ENCODE measurements around the gene RAB11B. TPM values are rescaled to one million over a fixed set of nuclear protein-coding genes. Genes with fewer than 3 reads are reported as not detected.
A peak's percentile ranks its signal among the peaks of the same experiment; 100 is the strongest.

The RAB11B gene
- total RNA-seq, 4 donors from 2014 or later, result 91.2 to 137 (median 113) TPM

DNA sequence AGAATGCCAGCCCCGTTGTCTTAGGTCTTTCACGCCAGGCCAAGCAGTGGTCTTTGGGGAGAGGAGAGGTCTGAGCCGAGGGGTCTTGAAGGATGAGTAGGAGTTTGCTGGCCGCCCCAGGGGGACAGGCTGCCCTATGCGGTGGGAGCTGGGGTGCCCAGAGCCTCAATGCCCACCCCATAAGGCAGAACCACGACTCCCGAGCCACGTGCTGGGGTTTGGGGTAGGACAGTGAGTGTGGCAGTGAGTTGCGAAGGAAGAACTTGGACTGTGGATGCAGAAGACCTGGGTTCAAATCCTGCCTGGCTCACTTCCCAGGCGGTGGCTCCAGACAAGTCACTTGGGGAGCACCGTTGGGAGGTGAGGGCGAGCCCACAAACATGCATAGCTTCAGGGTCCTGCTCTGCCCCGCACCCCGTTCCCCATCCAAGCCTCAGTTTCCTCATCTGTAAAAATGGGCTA lies 5.5 kb downstream of the RAB11B start:
- no peak for DNase-seq
- intact Hi-C loops (cut with DNase I), result loop anchor here (5.0 kb wide), 1 partner anchor 38 kb away; no protein-coding TSS in a partner anchor
- Histone ChIP-seq H3K36me3 (peaks cover 0 to 10% of the 10 kb centered on the region in 2 donors), H3K9me3 (no peaks in the 10 kb centered on the region), H3K27ac (peak overlapping the region; percentile 97 to 100 (median 100)), H3K27me3 (no peaks in the 10 kb centered on the region), H3K4me1 (peaks cover 87 to 93% of the 10 kb centered on the region in 2 donors), H3K4me3 (replicated peaks in 1 of 3) (no peak overlapping the region)
- 88 to 99% methylated on average over 12 to 13 of the region's 14 CpGs for WGBS, 2 donors
- no peak for TF ChIP-seq POLR2A (IDR thresholded peaks at IDR 0.05)
- TF ChIP-seq, protein P1, sequence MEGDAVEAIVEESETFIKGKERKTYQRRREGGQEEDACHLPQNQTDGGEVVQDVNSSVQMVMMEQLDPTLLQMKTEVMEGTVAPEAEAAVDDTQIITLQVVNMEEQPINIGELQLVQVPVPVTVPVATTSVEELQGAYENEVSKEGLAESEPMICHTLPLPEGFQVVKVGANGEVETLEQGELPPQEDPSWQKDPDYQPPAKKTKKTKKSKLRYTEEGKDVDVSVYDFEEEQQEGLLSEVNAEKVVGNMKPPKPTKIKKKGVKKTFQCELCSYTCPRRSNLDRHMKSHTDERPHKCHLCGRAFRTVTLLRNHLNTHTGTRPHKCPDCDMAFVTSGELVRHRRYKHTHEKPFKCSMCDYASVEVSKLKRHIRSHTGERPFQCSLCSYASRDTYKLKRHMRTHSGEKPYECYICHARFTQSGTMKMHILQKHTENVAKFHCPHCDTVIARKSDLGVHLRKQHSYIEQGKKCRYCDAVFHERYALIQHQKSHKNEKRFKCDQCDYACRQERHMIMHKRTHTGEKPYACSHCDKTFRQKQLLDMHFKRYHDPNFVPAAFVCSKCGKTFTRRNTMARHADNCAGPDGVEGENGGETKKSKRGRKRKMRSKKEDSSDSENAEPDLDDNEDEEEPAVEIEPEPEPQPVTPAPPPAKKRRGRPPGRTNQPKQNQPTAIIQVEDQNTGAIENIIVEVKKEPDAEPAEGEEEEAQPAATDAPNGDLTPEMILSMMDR (IDR thresholded peaks at IDR 0.05), result no peak

DNA sequence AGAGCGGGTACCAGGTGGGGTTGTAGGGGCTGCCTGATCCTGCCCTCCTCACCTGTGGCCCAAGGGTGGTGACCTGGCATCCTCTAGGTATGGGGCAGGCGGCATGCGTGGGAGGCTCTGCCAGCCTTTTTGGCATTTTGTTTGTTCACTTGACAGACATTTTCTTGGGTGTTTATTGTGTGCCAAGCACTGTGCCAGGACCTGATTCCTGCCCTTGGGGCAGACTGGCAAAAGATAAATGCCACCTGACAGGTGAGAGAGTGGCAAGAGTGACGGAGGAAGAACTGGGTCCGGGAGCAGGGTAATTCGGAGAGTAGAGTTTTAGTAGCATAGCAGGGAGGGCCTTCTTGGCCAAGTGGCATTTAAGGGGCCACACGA lies 6.0 kb downstream of the RAB11B start:
- H3K4me1 ChIP-seq, result peaks cover 83 to 89% of the 10 kb centered on the region in 2 donors
- intact Hi-C loops (cut with DNase I), result loop anchor here (5.0 kb wide), 1 partner anchor 39 kb away; no protein-coding TSS in a partner anchor
- no peak for DNase-seq
- no peaks in the 10 kb centered on the region for H3K27me3 ChIP-seq
- H3K4me3 ChIP-seq (replicated peaks in 1 of 3), result no peak overlapping the region
- peaks cover 0 to 10% of the 10 kb centered on the region in 2 donors for H3K36me3 ChIP-seq
- H3K9me3 ChIP-seq, result no peaks in the 10 kb centered on the region
- TF ChIP-seq POLR2A (IDR thresholded peaks at IDR 0.05), result no peak
- TF ChIP-seq, protein P1 (IDR thresholded peaks at IDR 0.05), result no peak
- 73 to 75% methylated on average over 7 of the region's 7 CpGs for WGBS, 2 donors
- peak overlapping the region; percentile 97 to 100 (median 100) for H3K27ac ChIP-seq

DNA sequence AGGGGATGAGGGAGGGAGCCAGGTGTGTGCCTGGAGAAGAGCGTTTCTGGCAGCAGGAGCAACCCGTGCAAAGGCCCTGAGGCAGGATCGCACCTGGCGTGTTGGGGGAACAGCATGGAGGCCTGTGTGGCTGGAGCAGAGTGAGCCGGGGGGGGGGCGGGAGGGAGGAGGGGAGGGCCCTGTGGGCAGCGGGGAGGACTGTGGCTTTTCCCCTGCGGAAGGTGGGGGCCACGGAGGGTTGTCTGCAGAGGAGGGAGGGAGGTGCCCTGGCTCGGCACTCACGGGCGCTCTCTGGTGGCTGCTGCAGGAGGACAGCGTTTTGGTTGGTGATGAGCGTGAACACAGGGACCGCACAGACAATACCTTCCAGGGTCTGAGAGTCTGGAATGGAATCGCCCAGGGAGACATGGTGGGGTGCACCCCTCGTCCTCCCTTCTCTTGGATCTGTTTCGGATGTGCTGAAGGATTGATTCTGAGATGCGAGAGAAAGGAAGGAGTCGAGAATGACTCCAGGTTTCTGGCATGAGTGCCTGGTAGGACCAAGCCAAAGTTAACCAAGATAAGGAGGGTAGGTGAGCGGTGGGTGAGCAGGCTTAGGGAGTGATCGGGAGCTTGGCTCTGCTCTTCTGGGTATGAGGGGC lies 6.5 kb downstream of the RAB11B start:
- 53 to 61% methylated on average over 19 to 20 of the region's 22 CpGs for WGBS, 2 donors
- Histone ChIP-seq H3K27ac (peak overlapping the region; percentile 97 to 100 (median 100)), H3K9me3 (no peaks in the 10 kb centered on the region), H3K4me1 (peaks cover 78 to 84% of the 10 kb centered on the region in 2 donors), H3K36me3 (peaks cover 1 to 12% of the 10 kb centered on the region in 2 donors), H3K27me3 (no peaks in the 10 kb centered on the region), H3K4me3 (replicated peaks in 1 of 3) (no peak overlapping the region)
- TF ChIP-seq, protein P1 (IDR thresholded peaks at IDR 0.05), result peak in 5 of 6 experiments; percentile 34 to 53 (median 46)
- TF ChIP-seq POLR2A (IDR thresholded peaks at IDR 0.05), result no peak
- intact Hi-C loops (cut with DNase I), result loop anchor here (5.0 kb wide), 1 partner anchor 39 kb away; no protein-coding TSS in a partner anchor
- DNase-seq, result peak; percentile 63 to 74

DNA sequence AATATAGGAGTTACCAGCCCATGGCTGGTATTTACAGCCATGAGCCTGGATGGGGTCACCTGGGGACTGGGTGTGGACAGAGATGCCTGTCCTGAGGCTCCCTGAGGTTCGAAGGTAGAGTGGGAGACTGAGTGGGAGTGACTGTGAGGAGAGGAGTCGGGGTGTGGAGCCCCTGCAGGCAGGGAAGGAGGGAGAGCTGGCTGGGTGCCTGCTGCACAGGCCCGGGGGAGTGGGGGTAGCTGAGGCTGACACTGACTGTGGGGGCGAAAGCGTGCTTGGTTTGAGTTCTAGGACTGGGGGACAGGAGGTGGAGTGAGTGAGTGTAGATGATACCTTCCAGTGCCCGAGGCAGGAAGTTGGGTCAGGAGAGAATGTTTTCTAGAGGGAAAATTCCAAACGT lies 7.1 kb downstream of the RAB11B start:
- Histone ChIP-seq H3K9me3 (no peaks in the 10 kb centered on the region), H3K27me3 (no peaks in the 10 kb centered on the region), H3K36me3 (peaks cover 7 to 17% of the 10 kb centered on the region in 2 donors), H3K4me1 (peaks cover 72 to 78% of the 10 kb centered on the region in 2 donors), H3K27ac (peak overlapping the region; percentile 97 to 100 (median 100)), H3K4me3 (replicated peaks in 1 of 3) (no peak overlapping the region)
- WGBS, 2 donors, result 15 to 28% methylated on average over 7 of the region's 7 CpGs
- intact Hi-C loops (cut with DNase I), result loop anchor here (5.0 kb wide), 1 partner anchor 40 kb away; no protein-coding TSS in a partner anchor
- peak in 1 of 2 donors; percentile 40 for DNase-seq
- no peak for TF ChIP-seq POLR2A (IDR thresholded peaks at IDR 0.05)
- TF ChIP-seq, protein P1 (IDR thresholded peaks at IDR 0.05), result no peak
